Urothelium cell line (cell line): ENCODE results near the gene ARFGEF3.
A peak's percentile ranks its signal among the peaks of the same experiment; 100 is the strongest.
"Not testable (repeated sequence)": the region's sequence is repeated elsewhere in the genome, so short reads cannot be mapped to it uniquely, and the experiment has no call there.

ENCODE experiments used
- DNase-seq: peaks from one replicate; pipeline ENCODE4 v3.0.0; 2011; ENCODE audit warnings: low spot score, mixed read lengths
- FAIRE-seq: peaks from 2 replicates; lab custom pipeline; 2011; peaks lifted over from hg19 to GRCh38; lab: Jason Lieb, UNC

Gene ARFGEF3

DNA sequence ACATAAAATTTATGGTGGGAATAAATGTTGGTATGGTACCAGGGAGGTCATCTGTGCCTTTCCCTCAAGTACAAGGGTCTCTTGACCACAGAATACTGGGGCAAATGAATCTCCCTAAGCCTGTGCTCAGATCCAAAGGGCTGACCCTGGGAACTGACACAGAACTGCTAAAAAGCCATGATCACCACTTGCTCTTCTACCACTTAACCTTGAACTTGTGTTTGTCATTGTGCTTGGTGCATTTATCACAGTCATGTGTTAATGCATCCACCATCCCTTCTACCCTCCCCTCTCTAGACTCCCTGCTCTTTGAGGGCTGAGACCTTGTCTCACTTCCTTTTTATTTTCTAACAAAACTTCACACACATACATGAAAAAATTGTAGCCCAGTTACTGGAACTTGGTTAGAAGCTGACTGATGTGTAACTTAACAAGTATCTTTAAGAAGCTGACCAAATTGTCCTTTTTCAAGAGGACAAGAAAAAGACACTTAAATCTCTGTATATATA, 102.7 kb downstream of the ARFGEF3 start:
- FAIRE-seq: no peak
- no peak for DNase-seq

DNA sequence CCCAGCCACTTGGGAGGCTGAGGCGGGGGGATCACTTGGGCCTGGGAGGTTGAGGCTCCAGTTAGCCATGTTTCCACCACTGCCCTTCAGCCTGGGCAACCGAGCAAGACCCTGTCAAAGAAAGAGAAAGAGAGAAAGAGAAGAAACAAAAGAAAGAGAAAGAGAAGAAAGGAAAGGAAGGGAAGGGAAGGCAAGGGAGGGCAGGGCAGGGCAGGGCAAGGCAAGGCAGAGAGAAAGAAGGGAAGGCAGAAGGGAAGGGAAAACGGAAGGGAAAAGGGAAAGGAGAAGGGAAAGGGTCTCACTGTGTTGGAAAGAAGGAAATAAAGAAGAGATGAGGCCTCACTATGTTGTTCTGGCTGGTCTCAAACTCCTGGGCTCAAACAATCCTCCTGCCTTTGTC, 104.4 kb downstream of the ARFGEF3 start:
- FAIRE-seq (no peak), DNase-seq (no peak)

DNA sequence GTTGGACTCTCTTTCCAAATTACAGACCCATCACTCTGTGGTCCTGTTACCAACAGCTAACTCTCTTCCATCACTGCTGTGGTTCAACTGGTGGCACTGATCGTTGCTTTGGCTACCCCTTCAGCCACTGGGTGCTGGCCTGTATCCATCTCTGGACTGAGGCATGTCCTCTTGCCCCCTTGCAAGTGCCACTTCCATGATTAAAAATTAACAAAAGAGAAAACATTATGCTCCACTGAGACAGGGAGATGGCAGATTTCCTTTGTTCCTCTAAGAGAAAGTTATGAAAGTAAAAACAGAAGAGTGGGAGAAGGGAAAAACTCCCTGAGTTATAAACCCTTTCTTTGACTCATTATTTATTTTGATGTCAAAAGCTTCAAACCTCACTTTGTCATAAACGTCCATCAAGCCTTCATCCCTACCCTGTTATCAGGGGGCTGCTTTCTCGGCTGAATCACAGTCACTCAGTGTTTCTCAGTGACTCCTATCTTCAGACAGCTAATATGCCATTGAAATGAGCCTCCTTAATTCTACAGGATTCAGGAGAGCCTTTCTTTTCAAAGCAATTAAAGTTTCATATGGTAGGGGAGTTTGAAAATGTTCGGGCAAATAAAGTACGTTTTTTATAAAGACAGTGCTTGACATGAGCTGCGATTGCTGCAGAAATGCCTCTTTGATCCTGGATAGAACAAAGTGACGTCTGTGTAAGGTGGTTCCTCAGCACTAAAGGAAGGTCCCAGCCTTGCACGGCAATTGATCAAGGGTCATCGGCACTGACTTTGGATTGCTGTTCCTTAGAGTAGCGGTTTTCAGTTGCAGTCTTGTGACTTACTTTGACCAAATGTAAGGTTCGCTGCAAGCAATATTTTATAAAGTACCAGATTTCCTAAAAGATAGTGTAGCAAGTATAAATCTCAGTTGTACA, 106.5 kb downstream of the ARFGEF3 start:
- no peak for DNase-seq
- no peak for FAIRE-seq

DNA sequence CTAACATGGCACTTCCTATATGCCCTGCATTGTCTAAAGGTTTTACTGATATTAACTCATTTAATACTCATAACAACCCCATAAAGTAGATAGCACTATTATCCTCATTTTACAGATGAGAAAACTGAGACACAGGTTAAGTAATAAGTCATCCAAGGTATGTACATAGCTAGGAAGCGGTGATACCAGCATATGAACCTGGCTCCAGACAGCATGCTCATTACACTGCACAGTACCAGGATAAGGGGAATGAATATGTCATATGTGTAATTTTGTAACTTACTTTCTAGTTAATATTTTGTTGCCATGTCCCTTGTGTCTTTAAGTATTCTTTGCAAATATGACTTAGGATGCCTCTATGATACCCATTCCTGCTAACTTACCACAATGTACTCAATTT, 109.7 kb downstream of the ARFGEF3 start:
- no peak for FAIRE-seq
- no peak for DNase-seq

DNA sequence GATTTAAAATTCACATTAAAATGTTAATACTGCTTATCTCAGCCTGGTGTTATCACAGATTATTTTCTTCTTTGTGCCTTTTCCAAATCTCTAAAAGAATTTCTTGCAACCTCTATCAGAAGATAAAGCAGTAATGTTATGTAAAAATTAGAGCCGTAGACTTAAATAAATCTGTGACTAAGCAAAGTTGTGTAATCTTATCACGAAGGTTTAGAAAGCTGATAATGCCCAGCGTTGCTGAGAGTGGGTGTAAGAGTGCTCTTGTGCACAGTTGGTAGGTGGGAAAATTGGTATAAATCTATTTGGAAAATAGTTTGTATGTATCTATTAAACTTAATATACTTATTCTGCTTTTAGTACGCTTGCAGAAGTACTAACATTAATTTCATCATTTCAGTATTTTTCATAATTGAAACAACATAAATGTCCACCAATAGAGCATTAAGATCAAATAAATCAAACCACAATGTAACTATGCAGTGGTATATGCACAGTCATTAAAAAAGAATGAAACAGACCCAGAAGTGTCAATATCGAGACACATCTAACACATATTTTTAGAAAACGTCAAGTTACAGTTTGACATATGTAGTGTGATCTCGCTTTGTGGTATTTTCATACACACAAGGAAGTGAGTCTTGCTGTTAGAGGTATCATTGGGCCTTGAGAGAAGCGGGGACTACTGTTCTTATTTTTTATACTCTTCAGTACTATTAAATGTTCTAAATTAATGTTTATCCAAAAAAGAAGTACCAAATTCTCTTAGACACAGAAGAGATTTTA, 111.0 kb downstream of the ARFGEF3 start:
- FAIRE-seq: no peak
- no peak for DNase-seq

DNA sequence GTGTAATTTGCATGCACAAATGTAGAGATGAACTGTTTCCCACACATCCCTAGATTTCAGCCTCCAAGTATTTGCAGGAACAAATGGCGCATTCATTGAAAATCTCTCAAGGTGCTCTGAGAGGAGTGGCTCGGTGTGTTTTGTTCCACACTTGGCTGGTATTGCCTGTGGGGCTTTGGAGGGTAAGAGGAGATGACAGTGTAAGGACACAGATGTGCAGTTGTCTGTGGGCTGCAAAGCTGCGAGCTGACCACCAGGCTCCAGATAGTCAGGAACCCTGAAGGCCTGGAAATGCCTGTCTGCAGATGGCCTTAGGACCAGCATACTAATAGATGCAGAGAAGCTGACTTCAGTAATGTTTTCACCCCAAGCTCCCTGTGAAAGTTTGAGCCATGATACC, 114.2 kb downstream of the ARFGEF3 start:
- FAIRE-seq: no peak
- no peak for DNase-seq

DNA sequence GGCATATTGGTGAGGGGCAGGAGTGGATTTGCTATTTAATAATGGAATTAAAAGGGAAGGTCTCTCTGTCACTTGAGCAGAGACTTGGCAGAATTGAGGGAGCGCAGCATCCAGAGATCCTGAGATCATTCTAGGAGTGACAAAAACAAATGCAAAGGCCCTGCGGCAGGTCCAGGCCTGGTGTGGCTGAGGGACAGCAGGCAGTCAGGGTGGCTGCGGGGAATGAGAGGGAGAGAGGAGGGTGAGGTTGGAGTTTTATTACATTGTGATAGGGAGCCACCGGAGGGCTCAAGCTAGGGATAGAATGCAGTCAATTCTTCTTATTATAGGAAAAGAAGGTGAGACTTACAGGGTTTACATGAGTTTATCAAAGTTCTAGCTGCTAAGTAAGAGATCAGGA, 116.1 kb downstream of the ARFGEF3 start:
- DNase-seq: no peak
- no peak for FAIRE-seq

DNA sequence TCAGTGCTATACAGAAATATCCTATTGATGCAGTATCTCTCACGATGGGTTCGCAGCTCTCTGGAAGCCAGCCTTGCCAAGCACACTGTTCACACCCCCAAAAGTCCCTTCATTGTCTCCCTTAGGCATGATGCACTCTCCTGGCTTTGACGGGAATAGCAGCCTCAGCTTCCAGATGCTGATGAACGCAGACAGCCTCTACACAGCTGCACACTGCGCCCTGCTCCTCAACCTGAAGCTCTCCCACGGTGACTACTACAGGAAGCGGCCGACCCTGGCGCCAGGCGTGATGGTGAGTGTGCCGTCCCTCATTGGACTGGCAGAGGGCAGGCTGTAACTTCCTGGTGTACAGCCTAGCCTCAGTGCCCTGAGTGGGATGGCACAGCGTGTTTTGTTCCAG, 116.6 kb downstream of the ARFGEF3 start:
- FAIRE-seq: no peak

DNA sequence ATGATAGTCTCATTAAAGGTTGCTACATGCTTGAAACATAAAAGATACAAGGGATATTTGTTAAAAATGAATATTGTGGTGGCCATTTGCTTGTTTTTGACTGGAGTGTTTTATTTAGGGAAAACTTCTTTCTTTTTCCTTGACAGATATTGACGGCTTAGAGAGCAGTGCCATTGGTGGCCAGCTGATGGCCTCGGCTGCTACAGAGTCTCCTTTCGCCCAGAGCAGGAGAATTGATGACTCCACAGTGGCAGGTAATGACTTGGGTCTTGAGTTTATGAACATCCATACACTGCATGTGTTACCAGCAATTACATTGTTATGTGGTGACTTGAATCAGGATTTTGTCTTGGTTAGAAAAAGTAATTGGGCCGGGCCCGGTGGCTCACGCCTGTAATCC, 124.1 kb downstream of the ARFGEF3 start:
- no peak for DNase-seq
- no peak for FAIRE-seq

More for the DNA sequence above, 116.6 kb downstream of the ARFGEF3 start:
- peak; percentile 20 for DNase-seq

DNA sequence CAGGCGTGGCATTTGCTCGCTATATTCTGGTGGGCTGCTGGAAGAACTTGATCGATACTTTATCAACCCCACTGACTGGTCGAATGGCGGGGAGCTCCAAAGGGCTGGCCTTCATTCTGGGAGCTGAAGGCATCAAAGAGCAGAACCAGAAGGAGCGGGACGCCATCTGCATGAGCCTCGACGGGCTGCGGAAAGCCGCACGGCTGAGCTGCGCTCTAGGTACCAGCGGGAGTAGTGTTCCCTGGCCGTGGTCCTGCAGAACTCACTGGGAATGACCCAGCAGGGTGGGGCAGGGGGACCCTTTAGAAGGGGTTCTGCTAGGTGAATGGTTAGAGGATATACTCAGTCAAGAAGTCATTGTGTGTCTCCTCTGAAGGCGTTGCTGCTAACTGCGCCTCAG, 125.0 kb downstream of the ARFGEF3 start:
- FAIRE-seq (no peak), DNase-seq (no peak)

DNA sequence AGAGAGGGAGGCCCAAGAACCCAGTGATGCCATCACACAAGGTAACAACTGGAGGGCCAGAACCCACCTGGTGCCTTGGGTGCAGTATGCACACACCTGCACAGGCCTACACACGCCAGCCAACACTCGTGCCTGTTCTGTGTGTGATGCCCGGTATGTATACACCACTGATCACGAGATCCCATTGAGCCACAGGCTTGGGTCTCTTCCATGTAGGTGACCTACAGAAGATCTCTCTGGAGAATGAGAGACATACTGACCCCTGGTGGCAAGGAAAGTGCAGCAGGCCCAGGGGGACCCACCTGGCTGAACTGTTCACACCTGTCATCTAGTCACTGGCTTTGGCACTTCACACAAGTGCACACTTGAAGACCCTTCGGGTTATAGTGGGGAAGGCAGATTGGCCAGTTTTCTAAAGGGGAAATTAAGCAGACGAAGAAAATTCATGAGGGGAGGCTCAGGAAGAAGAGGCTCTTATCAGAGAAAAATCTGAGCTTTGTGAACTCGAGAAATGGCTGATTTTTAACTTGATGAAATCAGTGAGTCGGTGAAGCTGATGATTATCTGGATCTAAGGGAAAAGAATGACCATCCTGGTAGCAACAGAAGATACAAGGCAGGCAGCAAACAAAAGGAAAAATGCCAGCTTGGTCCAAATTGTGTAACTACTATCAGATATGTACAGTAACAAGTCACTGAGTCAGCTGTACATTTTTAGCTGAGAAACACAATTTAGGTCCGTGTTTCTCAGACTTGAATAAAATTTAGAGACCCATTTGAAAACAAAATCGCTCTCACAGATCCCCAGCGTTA, 125.6 kb downstream of the ARFGEF3 start:
- DNase-seq: peak; percentile 25
- FAIRE-seq: no peak

DNA sequence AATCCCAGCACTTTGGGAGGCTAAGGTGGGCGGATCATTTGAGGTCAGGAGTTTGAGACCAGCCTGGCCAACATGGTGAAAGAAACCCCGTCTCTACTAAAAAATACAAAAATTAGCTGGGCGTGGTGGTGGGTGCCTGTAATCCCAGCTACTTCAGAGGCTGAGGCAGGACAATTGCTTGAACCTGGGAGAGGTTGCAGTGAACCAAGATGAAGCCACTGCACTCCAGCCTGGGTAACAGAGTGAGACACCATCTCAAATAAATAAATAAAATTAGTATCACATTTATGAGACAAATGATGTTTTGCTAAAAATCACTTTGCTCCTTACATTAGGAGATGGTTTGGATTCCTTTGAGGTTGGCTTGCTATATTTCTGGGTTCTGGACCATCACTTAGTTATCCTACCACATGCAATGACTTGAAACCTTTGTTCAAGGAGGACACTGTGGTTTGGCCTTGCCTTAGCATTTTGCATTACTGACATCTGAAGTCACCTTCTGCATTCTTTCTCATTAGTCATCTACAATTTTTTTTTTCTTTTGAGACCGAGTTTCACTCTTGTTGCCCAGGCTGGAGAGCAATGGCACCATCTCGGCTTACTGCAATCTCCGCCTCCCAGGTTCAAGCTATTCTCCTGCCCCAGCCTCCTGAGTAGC, 126.8 kb downstream of the ARFGEF3 start:
- DNase-seq: peak; percentile 74
- not testable (repeated sequence) for FAIRE-seq

DNA sequence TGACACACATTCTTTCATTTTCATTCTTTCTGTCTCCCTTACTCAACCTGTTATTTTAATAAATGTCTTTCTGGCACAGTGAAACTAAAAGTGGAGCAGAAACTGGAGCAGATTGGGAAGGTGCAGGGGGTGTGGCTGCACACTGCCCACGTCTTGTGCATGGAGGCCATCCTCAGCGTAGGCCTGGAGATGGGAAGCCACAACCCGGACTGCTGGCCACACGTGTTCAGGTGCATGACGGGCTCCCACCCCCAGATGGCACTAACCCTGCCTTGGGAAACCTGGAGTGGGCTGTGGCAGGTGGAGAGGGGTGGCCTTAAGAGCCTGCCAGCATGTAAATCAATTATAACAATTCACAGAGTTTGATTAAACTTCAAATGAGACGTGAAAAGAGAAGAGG, 128.0 kb downstream of the ARFGEF3 start:
- FAIRE-seq (no peak), DNase-seq (peak; percentile 41)

DNA sequence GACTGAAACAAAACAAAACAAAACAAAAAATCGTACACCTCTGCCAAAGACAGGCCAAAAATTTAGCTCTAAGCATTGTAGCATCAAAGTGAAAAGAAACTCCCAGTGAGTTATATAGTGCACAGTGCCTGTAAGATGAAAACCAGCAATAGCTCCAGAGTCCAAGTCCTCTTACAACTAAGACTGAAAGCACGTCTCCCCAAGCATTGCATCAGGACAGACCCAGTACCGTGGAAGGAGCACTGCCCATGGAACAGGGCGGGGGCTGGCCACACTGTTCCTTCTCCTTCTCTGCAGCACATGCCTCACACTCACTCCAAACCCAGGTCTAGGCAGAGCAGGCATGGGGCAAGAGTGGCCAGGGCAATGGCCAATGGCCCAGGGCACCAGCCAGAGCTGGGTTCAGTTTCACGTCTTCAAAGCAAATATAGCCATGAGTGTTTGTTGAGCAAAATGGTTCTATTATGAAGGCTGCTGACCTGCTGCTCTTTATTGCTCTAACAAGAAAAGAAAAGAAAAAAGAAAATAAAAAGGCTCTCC, 128.8 kb downstream of the ARFGEF3 start:
- no peak for FAIRE-seq
- DNase-seq: no peak

DNA sequence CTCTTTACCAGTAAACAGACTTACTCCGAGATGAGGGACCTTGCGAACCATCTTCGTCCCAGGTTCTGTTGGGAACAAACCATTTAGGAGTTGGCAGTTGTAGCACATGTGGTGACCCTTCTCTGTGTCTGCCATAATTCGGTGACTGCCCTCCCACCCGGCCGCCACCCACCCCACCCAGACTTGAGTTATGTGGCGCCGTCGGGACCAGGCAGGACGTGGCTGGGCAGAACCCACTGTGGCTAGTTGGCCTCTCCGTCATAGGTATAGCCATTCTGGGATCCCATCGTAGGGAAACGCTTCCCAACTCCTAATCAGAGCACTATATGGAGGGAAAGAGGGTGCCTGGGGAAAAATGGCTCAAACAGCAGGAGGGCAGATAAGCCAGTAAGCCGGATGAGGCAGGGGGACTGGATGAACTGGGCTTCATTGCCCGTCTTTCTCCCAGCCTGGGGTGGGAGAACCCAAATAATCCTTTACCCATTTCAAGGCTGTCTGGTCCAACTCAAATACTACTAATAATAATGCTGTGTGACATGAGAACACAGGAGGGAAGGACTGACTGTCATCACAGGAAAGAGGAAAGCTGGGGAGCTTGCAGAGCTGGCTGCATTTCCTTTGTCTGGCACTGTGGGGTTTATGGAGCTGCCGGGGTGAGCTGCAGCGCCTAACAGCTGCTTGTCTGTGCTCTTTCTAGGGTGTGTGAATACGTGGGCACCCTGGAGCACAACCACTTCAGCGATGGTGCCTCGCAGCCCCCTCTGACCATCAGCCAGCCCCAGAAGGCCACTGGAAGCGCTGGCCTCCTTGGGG, 129.5 kb downstream of the ARFGEF3 start:
- FAIRE-seq (no peak), DNase-seq (no peak)

DNA sequence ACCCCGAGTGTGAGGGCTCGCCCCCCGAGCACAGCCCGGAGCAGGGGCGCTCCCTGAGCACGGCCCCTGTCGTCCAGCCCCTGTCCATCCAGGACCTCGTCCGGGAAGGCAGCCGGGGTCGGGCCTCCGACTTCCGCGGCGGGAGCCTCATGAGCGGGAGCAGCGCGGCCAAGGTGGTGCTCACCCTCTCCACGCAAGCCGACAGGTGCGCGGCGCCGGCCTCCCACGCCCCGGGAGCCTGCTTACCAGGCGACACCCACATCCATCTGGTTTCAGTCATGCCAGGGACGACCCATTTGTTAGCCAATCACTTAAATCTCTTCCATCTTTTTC, 130.1 kb downstream of the ARFGEF3 start:
- FAIRE-seq (no peak), DNase-seq (no peak)

DNA sequence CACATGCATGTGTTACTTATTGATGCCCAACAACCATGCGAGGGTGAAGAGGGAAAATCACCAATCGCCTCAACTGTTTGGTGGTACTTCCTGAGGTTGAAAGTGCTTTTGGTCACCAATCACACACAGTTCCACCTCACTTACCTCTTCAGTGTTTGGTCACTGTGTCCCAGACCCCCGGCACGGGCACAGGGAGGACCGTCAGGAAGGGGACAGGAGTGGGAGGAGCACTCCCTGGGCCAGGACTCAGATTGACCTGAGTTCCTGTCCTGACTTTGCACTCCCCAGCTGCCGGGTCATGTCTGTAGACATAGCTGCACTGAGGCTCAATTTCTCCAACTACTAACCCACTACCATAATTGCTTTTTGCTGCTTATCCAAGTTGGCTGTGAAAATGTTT, 130.7 kb downstream of the ARFGEF3 start:
- DNase-seq: no peak
- no peak for FAIRE-seq

DNA sequence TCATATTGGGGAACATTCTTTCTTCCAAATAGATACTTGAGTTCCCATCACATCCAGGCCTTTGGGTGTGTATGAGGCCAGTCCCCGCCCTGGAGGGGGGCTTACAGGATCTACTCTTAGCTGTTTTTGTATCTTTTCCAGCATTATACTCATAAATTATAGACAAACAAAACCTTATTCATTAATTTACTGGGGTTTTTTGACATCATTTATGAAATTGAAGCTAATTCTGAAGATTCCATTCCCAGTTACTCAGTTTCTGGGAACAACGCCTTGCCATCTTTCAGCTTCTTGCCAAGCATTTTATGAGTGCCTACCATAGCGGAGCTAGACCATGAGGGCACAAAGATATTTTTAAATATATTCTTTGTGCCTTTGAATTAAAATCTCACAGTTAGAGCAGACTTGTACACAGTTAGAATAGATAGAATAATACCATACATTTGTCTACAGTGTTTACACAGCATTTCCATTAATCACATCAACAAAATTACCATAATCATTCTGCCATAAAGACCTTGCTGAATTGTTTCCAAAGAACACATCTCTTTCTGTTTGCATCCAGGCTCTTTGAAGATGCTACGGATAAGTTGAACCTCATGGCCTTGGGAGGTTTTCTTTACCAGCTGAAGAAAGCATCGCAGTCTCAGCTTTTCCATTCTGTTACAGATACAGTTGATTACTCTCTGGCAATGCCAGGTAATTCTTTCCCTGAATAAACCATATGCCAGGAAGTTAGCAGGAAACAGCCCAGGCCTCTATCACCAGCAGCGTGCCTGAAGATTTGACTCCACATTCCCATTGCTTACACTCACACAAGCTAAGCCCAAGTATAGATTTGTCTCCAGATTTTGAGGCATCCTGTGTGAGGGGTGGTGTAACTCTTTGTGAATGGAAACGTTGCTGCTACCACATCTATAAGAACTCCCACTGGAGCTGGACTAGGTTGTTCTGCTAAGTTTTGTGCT, 132.0 kb downstream of the ARFGEF3 start:
- DNase-seq (no peak), FAIRE-seq (no peak)
